Measurements from ENCODE around the gene FHAD1. TPM values are rescaled to one million over a fixed set of nuclear protein-coding genes. Genes with fewer than 3 reads are reported as not detected.

FHAD1 gene
- total RNA-seq, 1 donor from 2014 or later, result not detected

GRCh38 chr1:15262706-15263105 is 15.7 kb downstream of the FHAD1 start:
- Mint-ChIP-seq H3K4me1 (ENCODE audit: low read depth) (peaks cover 9% of the 10 kb centered on the region), H3K36me3 (ENCODE audit: low read depth) (no peaks in the 10 kb centered on the region), H3K9me3 (ENCODE audit: low read depth) (peaks cover 9% of the 10 kb centered on the region), H3K4me3 (ENCODE audit: unreplicated experiment) (no peak overlapping the region), H3K27ac (ENCODE audit: unreplicated experiment) (no peak overlapping the region), H3K27me3 (ENCODE audit: low read depth) (no peaks in the 10 kb centered on the region)
- DNase-seq (ENCODE audit: low spot score), result no peak
- TF ChIP-seq CTCF (IDR thresholded peaks at IDR 0.05), result no peak

GRCh38 chr1:15264769-15265168 is 17.7 kb downstream of the FHAD1 start:
- no peak overlapping the region for H3K27ac Mint-ChIP-seq (ENCODE audit: unreplicated experiment)
- no peak overlapping the region for H3K4me3 Mint-ChIP-seq (ENCODE audit: unreplicated experiment)
- H3K4me1 Mint-ChIP-seq (ENCODE audit: low read depth), result peaks cover 9% of the 10 kb centered on the region
- peaks cover 2% of the 10 kb centered on the region for H3K36me3 Mint-ChIP-seq (ENCODE audit: low read depth)
- peaks cover 6% of the 10 kb centered on the region for H3K27me3 Mint-ChIP-seq (ENCODE audit: low read depth)
- no peak for DNase-seq (ENCODE audit: low spot score)
- peaks cover 9% of the 10 kb centered on the region for H3K9me3 Mint-ChIP-seq (ENCODE audit: low read depth)
- TF ChIP-seq CTCF (IDR thresholded peaks at IDR 0.05), result no peak

- no peak for DNase-seq (ENCODE audit: low spot score)
- peaks cover 21% of the 10 kb centered on the region for H3K27me3 Mint-ChIP-seq (ENCODE audit: low read depth)
Measured at GRCh38 chr1:15271196-15271595, 24.2 kb downstream of the FHAD1 start.

GRCh38 chr1:15272009-15272781 is 25.2 kb downstream of the FHAD1 start:
- Mint-ChIP-seq H3K9me3 (ENCODE audit: low read depth) (no peaks in the 10 kb centered on the region), H3K36me3 (ENCODE audit: low read depth) (peaks cover 2% of the 10 kb centered on the region), H3K27me3 (ENCODE audit: low read depth) (peaks cover 26% of the 10 kb centered on the region), H3K4me3 (ENCODE audit: unreplicated experiment) (no peak overlapping the region), H3K27ac (ENCODE audit: unreplicated experiment) (no peak overlapping the region), H3K4me1 (ENCODE audit: low read depth) (peaks cover 4% of the 10 kb centered on the region)
- TF ChIP-seq CTCF (IDR thresholded peaks at IDR 0.05), result peak; percentile 92
- no peak for DNase-seq (ENCODE audit: low spot score)

More at GRCh38 chr1:15271196-15271595, 24.2 kb downstream of the FHAD1 start:
- Mint-ChIP-seq H3K36me3 (ENCODE audit: low read depth) (peaks cover 2% of the 10 kb centered on the region), H3K27ac (ENCODE audit: unreplicated experiment) (no peak overlapping the region), H3K4me3 (ENCODE audit: unreplicated experiment) (no peak overlapping the region), H3K4me1 (ENCODE audit: low read depth) (peaks cover 4% of the 10 kb centered on the region), H3K9me3 (ENCODE audit: low read depth) (peaks cover 2% of the 10 kb centered on the region)
- TF ChIP-seq CTCF (IDR thresholded peaks at IDR 0.05), result no peak

- H3K36me3 Mint-ChIP-seq (ENCODE audit: low read depth), result peaks cover 2% of the 10 kb centered on the region
- DNase-seq (ENCODE audit: low spot score), result no peak
- no peak overlapping the region for H3K27ac Mint-ChIP-seq (ENCODE audit: unreplicated experiment)
- H3K4me1 Mint-ChIP-seq (ENCODE audit: low read depth), result peaks cover 4% of the 10 kb centered on the region
- peak; percentile 63 for TF ChIP-seq CTCF (IDR thresholded peaks at IDR 0.05)
- H3K9me3 Mint-ChIP-seq (ENCODE audit: low read depth), result no peaks in the 10 kb centered on the region
- no peak overlapping the region for H3K4me3 Mint-ChIP-seq (ENCODE audit: unreplicated experiment)
- peaks cover 26% of the 10 kb centered on the region for H3K27me3 Mint-ChIP-seq (ENCODE audit: low read depth)
Measured at GRCh38 chr1:15272782-15273127, 25.7 kb downstream of the FHAD1 start.
